Naive B cell (primary cell): ENCODE results near the gene SSX3. TPM values are rescaled to one million over a fixed set of nuclear protein-coding genes. Genes with fewer than 3 reads are reported as not detected.
"Not testable (repeated sequence)": the region's sequence is repeated elsewhere in the genome, so short reads cannot be mapped to it uniquely, and the experiment has no call there.

Source experiments
- ATAC-seq, 2 donors: fragments of 150-1000 bp; cut with Tn5 transposase; 2 replicates each; pipeline ENCODE4 v1.10.0; 2021; ENCODE audit warnings: low read depth in 2 of 2, mild to moderate bottlenecking in 2 of 2, moderate library complexity in 2 of 2
- DNase-seq: peaks from one replicate; pipeline ENCODE4 v3.0.0; 2022
- H3K27ac Mint-ChIP-seq, 6 donors: one replicate each; pipeline ENCODE4 v1.8.0; 2020 to 2022; ENCODE audit warnings: mild to moderate bottlenecking in 6 of 6, mixed read lengths in 6 of 6, moderate library complexity in 5 of 6, inconsistent platforms in 2 of 6
- H3K27me3 Mint-ChIP-seq, 3 donors: one replicate each; pipeline ENCODE4 v1.8.0; 2021 to 2022; ENCODE audit warnings: mixed read lengths in 3 of 3, mild to moderate bottlenecking in 1 of 3
- H3K36me3 Mint-ChIP-seq, 2 donors: one replicate each; pipeline ENCODE4 v1.8.0; 2020 to 2022; ENCODE audit warnings: mixed read lengths in 2 of 2, inconsistent platforms in 1 of 2, mild to moderate bottlenecking in 1 of 2
- H3K4me1 Mint-ChIP-seq, 3 donors: one replicate each; pipeline ENCODE4 v1.8.0; 2020 to 2022; ENCODE audit warnings: mixed read lengths in 3 of 3, inconsistent platforms in 1 of 3, mild to moderate bottlenecking in 1 of 3, moderate library complexity in 1 of 3
- H3K4me3 Mint-ChIP-seq, 8 donors: one replicate each; pipeline ENCODE4 v1.8.0; 2020 to 2022; ENCODE audit warnings: mild to moderate bottlenecking in 8 of 8, mixed read lengths in 8 of 8, moderate library complexity in 8 of 8, inconsistent platforms in 2 of 8
- H3K9me3 Mint-ChIP-seq, 7 donors: one replicate each; pipeline ENCODE4 v1.8.0; 2020 to 2022; ENCODE audit warnings: mixed read lengths in 7 of 7, mild to moderate bottlenecking in 5 of 7, inconsistent platforms in 2 of 7, moderate library complexity in 1 of 7
- polyA plus RNA-seq, 6 donors: library from polyadenylated mRNA; unstranded; fragments of 300-500 nt; fragmentation: Illumina TruSeq; gene quantifications; one replicate each; pipeline ENCODE4 v1.2.3, GENCODE V29; 2021; ENCODE audit warnings: low read depth in 6 of 6

SSX3 gene
- polyA plus RNA-seq = not detected

GRCh38 chrX:48356315-48357094, at the start of gene SSX3:
Gene SSX3, minus strand, starts transcription at chrX:48356703. Its CDS starts 1,454 bp downstream, at chrX:48355249.
- not testable (repeated sequence) for H3K27ac Mint-ChIP-seq, ATAC-seq, H3K27me3 Mint-ChIP-seq

GRCh38 chrX:48397825-48398224, 41.3 kb upstream of the SSX3 start:
- not testable (repeated sequence) for H3K9me3 Mint-ChIP-seq, DNase-seq, H3K27ac Mint-ChIP-seq, H3K4me1 Mint-ChIP-seq, H3K27me3 Mint-ChIP-seq, H3K36me3 Mint-ChIP-seq, ATAC-seq
- peak overlapping the region in 1 of 8 donors; percentile 6 for H3K4me3 Mint-ChIP-seq

More at GRCh38 chrX:48356315-48357094, at the start of gene SSX3:
- not testable (repeated sequence) for H3K36me3 Mint-ChIP-seq, H3K9me3 Mint-ChIP-seq, H3K4me1 Mint-ChIP-seq, H3K4me3 Mint-ChIP-seq, DNase-seq

GRCh38 chrX:48396931-48397330, 40.4 kb upstream of the SSX3 start:
- H3K27ac Mint-ChIP-seq, H3K4me1 Mint-ChIP-seq, H3K27me3 Mint-ChIP-seq, H3K4me3 Mint-ChIP-seq, H3K36me3 Mint-ChIP-seq, ATAC-seq, DNase-seq, H3K9me3 Mint-ChIP-seq: not testable (repeated sequence)

- not testable (repeated sequence) for DNase-seq, ATAC-seq, H3K9me3 Mint-ChIP-seq, H3K36me3 Mint-ChIP-seq, H3K27ac Mint-ChIP-seq, H3K4me3 Mint-ChIP-seq, H3K27me3 Mint-ChIP-seq, H3K4me1 Mint-ChIP-seq
Observed at GRCh38 chrX:48383239-48383638, 26.7 kb upstream of the SSX3 start, which contains the start of gene SSX4. Gene SSX4, plus strand, starts transcription at chrX:48383539. Its CDS starts 515 bp downstream, at chrX:48384054.

- not testable (repeated sequence) for DNase-seq, H3K4me3 Mint-ChIP-seq, ATAC-seq, H3K27ac Mint-ChIP-seq, H3K36me3 Mint-ChIP-seq, H3K9me3 Mint-ChIP-seq, H3K27me3 Mint-ChIP-seq, H3K4me1 Mint-ChIP-seq
Observed at GRCh38 chrX:48370408-48370807, 13.9 kb upstream of the SSX3 start.

GRCh38 chrX:48367717-48368408, 11.4 kb upstream of the SSX3 start:
- H3K4me1 Mint-ChIP-seq, H3K27me3 Mint-ChIP-seq, DNase-seq, H3K36me3 Mint-ChIP-seq, H3K9me3 Mint-ChIP-seq, H3K4me3 Mint-ChIP-seq, H3K27ac Mint-ChIP-seq, ATAC-seq: not testable (repeated sequence)

- not testable (repeated sequence) for H3K9me3 Mint-ChIP-seq, H3K36me3 Mint-ChIP-seq, H3K4me1 Mint-ChIP-seq, DNase-seq, ATAC-seq, H3K27ac Mint-ChIP-seq, H3K27me3 Mint-ChIP-seq
- H3K4me3 Mint-ChIP-seq = peak overlapping the region in 1 of 8 donors; percentile 47
Observed at GRCh38 chrX:48359281-48359680, 2.8 kb upstream of the SSX3 start.

- no peaks in the 10 kb centered on the region for H3K36me3 Mint-ChIP-seq
- H3K4me3 Mint-ChIP-seq = no peak overlapping the region
Observed at GRCh38 chrX:48357681-48358080, 1.2 kb upstream of the SSX3 start.

GRCh38 chrX:48346059-48346458, 10.4 kb downstream of the SSX3 start:
- H3K4me1 Mint-ChIP-seq, H3K9me3 Mint-ChIP-seq, H3K4me3 Mint-ChIP-seq, ATAC-seq, H3K27me3 Mint-ChIP-seq, H3K27ac Mint-ChIP-seq, H3K36me3 Mint-ChIP-seq, DNase-seq: not testable (repeated sequence)

More at GRCh38 chrX:48357681-48358080, 1.2 kb upstream of the SSX3 start:
- ATAC-seq = no peak
- peaks cover 0 to 10% (median 0%) of the 10 kb centered on the region in 7 donors for H3K9me3 Mint-ChIP-seq
- no peaks in the 10 kb centered on the region for H3K4me1 Mint-ChIP-seq
- no peak for DNase-seq
- H3K27me3 Mint-ChIP-seq = no peaks in the 10 kb centered on the region
- no peak overlapping the region for H3K27ac Mint-ChIP-seq

- H3K4me1 Mint-ChIP-seq, DNase-seq, H3K27ac Mint-ChIP-seq, H3K36me3 Mint-ChIP-seq, H3K27me3 Mint-ChIP-seq, ATAC-seq, H3K9me3 Mint-ChIP-seq, H3K4me3 Mint-ChIP-seq: not testable (repeated sequence)
Observed at GRCh38 chrX:48313996-48314395, 42.5 kb downstream of the SSX3 start.

GRCh38 chrX:48306175-48306574, 50.3 kb downstream of the SSX3 start:
- DNase-seq = no peak

More at GRCh38 chrX:48306175-48306574, 50.3 kb downstream of the SSX3 start:
- Mint-ChIP-seq H3K4me3 (no peak overlapping the region), H3K27me3 (peaks cover 0 to 8% (median 5%) of the 10 kb centered on the region in 3 donors), H3K4me1 (no peaks in the 10 kb centered on the region), H3K27ac (no peak overlapping the region), H3K9me3 (peaks cover 0 to 4% (median 0%) of the 10 kb centered on the region in 7 donors), H3K36me3 (no peaks in the 10 kb centered on the region)
- no peak for ATAC-seq
